Kidney (tissue), 14 donors: ENCODE data around the gene PKHD1. TPM values are rescaled to one million over a fixed set of nuclear protein-coding genes. Genes with fewer than 3 reads are reported as not detected.

ENCODE experiments used
- DNase-seq, 5 donors: peaks; one replicate each; pipeline ENCODE4 v3.0.0-alpha.2; 2013 to 2020
- FAIRE-seq: peaks from 2 replicates; lab custom pipeline; 2012; peaks lifted over from hg19 to GRCh38; lab: Jason Lieb, UNC
- H3K27ac ChIP-seq, 2 donors: one replicate each; pipeline ENCODE4 v1.7.0; 2013; ENCODE audit warnings: low read depth in 2 of 2, low read length in 2 of 2, inconsistent platforms in 1 of 2
- H3K27me3 ChIP-seq: one replicate; pipeline ENCODE4 v1.7.1; 2013; ENCODE audit warnings: low read length, inconsistent platforms; ENCODE audit not compliant: control insufficient read depth, insufficient read depth
- H3K36me3 ChIP-seq, 3 donors: one replicate each; pipeline versions ENCODE4 v1.7.0 to v1.7.1; 2013; ENCODE audit warnings: low read length in 3 of 3, control low read depth in 1 of 3, inconsistent platforms in 1 of 3; ENCODE audit not compliant: insufficient read depth in 3 of 3, control insufficient read depth in 2 of 3
- H3K4me1 ChIP-seq, 3 donors: one replicate each; pipeline versions ENCODE4 v1.7.0 to v1.7.1; 2013; ENCODE audit warnings: low read length in 3 of 3, inconsistent platforms in 1 of 3, low read depth in 1 of 3; ENCODE audit not compliant: control insufficient read depth in 2 of 3, insufficient read depth in 2 of 3
- H3K4me3 ChIP-seq, 3 donors: one replicate each; pipeline versions ENCODE4 v1.7.0 to v1.8.1; 2013; ENCODE audit warnings: low read length in 3 of 3, control low read depth in 1 of 3, inconsistent platforms in 1 of 3
- H3K9ac ChIP-seq, 3 donors: one replicate each; pipeline versions ENCODE4 v1.7.0 to v1.7.1; 2013; ENCODE audit warnings: low read length in 3 of 3, control low read depth in 1 of 3, inconsistent platforms in 1 of 3
- H3K9me3 ChIP-seq, 3 donors: one replicate each; pipeline versions ENCODE4 v1.7.0 to v1.7.1; 2013; ENCODE audit warnings: low read length in 3 of 3, control low read depth in 1 of 3, inconsistent platforms in 1 of 3; ENCODE audit not compliant: control insufficient read depth in 2 of 3, insufficient read depth in 1 of 3
- intact Hi-C: fragments of 100-400 bp; cut with DNase I; formaldehyde crosslinking; loops from one replicate; pipeline ENCODE4 v1.11.1; 2022
- polyA plus RNA-seq: library from polyadenylated mRNA; stranded (reverse); fragments of 350-450 nt; fragmentation: Illumina TruSeq; extraction: RNeasy Lipid Tissue Mini Kit (QIAGEN cat#74804); gene quantifications from one replicate; pipeline ENCODE4 v1.2.3, GENCODE V29; 2014; ENCODE audit warnings: low read depth, low replicate concordance; ENCODE audit not compliant: insufficient read depth
- total RNA-seq: library from RNA; stranded (reverse); fragmentation: NEBNext Ultra II Directional; extraction: Animal tissue kit (Norgen Biotek cat#: 25700); gene quantifications from one replicate; pipeline ENCODE4 v1.2.1, GENCODE V29; 2021
- TF ChIP-seq, protein P1 (sequence below): IDR thresholded peaks from 3 replicates; pipeline ENCODE4 v1.5.1; 2012; ENCODE audit warnings: mild to moderate bottlenecking, moderate library complexity, borderline replicate concordance; ENCODE audit not compliant: insufficient read depth; ENCODE audit errors: extremely low read depth
- donor health status: control.
- donor health status: control.
- donor health status: control.
- donor health status: control.
- donor health status: control.
- donor health status: DM: yes; HTN: yes; CAD: no.
- donor health status: Normal renal cell carcinoma (clear cell type).

Gene PKHD1
- total and polyA plus RNA-seq, 2 donors from 2014 or later, result 6.0 to 77.5 TPM

DNA sequence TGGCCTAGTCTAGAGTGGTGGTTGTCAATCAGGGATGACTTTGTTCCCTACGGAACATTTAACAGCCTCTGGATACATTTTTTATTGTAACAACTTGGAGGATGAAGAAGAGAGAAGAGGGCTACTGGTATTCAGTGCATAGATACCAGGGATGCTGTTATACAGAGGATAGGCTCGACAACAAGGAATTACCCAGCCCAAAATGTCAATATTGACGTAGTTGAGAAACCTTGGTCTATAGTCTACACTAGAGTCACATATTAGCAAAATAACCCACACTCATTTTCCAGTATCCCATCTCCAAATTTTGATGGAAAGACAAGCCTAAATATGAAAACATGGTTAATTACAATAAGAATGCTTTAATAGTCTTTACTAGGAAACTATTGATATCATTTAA is 195.1 kb downstream of the PKHD1 start:
- no peak for FAIRE-seq
- Histone ChIP-seq H3K27me3 (no peaks in the 10 kb centered on the region), H3K36me3 (peaks cover 0 to 8% (median 4%) of the 10 kb centered on the region in 3 donors), H3K27ac (no peak overlapping the region), H3K4me1 (no peaks in the 10 kb centered on the region), H3K4me3 (no peak overlapping the region), H3K9me3 (no peaks in the 10 kb centered on the region), H3K9ac (no peak overlapping the region)
- intact Hi-C loops, result no loop called here
- TF ChIP-seq, protein P1, sequence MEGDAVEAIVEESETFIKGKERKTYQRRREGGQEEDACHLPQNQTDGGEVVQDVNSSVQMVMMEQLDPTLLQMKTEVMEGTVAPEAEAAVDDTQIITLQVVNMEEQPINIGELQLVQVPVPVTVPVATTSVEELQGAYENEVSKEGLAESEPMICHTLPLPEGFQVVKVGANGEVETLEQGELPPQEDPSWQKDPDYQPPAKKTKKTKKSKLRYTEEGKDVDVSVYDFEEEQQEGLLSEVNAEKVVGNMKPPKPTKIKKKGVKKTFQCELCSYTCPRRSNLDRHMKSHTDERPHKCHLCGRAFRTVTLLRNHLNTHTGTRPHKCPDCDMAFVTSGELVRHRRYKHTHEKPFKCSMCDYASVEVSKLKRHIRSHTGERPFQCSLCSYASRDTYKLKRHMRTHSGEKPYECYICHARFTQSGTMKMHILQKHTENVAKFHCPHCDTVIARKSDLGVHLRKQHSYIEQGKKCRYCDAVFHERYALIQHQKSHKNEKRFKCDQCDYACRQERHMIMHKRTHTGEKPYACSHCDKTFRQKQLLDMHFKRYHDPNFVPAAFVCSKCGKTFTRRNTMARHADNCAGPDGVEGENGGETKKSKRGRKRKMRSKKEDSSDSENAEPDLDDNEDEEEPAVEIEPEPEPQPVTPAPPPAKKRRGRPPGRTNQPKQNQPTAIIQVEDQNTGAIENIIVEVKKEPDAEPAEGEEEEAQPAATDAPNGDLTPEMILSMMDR, result no peak
- DNase-seq, result no peak

DNA sequence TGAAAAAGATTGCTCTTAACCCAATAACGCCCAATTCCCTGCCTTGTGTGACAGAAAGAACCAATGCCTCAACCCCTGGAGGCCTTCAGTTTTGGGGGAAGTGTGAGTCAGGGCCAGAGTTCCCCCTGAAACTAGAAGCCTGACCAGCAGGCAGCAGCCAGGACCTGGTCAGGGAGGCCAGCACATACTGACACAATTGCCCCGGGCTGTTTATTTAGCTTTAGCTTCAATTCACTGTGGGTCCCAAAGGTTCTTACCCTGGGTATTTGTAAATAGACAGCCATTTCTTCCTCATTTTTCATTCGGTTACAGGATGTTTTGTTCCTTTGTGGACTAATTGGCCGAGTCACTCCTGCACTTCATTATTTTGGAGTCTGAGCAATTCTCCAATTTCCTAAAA is 195.6 kb downstream of the PKHD1 start:
- no peaks in the 10 kb centered on the region for H3K9me3 ChIP-seq
- TF ChIP-seq, protein P1, result no peak
- intact Hi-C loops, result no loop called here
- no peaks in the 10 kb centered on the region for H3K4me1 ChIP-seq
- no peak overlapping the region for H3K4me3 ChIP-seq
- FAIRE-seq (no peak), DNase-seq (no peak)
- no peaks in the 10 kb centered on the region for H3K27me3 ChIP-seq
- H3K9ac ChIP-seq, result no peak overlapping the region
- H3K27ac ChIP-seq, result no peak overlapping the region
- H3K36me3 ChIP-seq, result peaks cover 0 to 8% (median 4%) of the 10 kb centered on the region in 3 donors

DNA sequence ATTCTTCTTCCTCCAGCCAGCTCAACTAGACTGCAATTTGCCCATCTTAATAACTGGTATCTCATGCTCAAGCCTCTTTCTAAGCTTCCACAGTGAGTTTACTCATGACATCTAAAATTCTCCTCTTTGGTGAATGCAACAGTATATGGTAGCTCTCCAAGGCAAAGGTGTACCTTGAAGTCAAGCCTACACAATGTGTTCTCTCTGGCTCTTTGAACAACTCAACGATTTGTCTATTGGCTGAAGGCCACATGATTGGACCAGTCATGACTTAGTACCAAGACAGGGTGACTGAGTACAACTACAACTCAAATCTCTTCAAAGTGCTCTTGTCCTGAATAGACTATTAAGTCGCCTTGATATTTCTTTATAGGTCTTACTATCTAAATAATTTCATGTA is 199.6 kb downstream of the PKHD1 start:
- peaks cover 0 to 23% (median 10%) of the 10 kb centered on the region in 3 donors for H3K36me3 ChIP-seq
- DNase-seq (no peak), FAIRE-seq (no peak)
- TF ChIP-seq, protein P1, result no peak
- no peak overlapping the region for H3K9ac ChIP-seq
- H3K27ac ChIP-seq, result no peak overlapping the region
- H3K4me3 ChIP-seq, result no peak overlapping the region
- H3K9me3 ChIP-seq, result no peaks in the 10 kb centered on the region
- no peaks in the 10 kb centered on the region for H3K27me3 ChIP-seq
- intact Hi-C loops, result no loop called here
- H3K4me1 ChIP-seq, result no peaks in the 10 kb centered on the region

DNA sequence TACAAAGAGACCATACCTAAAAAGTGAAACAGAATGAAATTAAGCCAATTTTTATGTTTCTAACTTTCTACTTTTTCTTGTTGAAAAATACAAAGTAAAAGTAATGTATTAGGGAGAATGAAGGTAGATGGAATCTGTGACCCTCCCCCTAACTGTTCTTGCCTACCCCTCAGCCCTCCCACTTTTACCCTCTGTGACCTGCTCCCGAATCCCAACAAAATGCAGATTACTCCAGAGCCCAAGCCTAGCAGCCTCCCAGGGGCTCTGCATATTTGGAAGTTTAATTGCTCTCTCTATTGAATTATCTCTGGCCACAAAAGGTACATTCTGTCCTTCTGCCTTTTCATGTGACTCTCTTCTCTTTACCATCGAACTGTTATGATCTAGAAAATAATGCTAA is 201.5 kb downstream of the PKHD1 start:
- TF ChIP-seq, protein P1, result no peak
- peaks cover 0 to 23% (median 8%) of the 10 kb centered on the region in 3 donors for H3K36me3 ChIP-seq
- no peak for FAIRE-seq

More for the DNA sequence above, 201.5 kb downstream of the PKHD1 start:
- no peak overlapping the region for H3K9ac ChIP-seq
- no peaks in the 10 kb centered on the region for H3K4me1 ChIP-seq
- H3K27me3 ChIP-seq, result no peaks in the 10 kb centered on the region
- H3K4me3 ChIP-seq, result no peak overlapping the region
- no peak for DNase-seq
- intact Hi-C loops, result no loop called here
- no peaks in the 10 kb centered on the region for H3K9me3 ChIP-seq
- no peak overlapping the region for H3K27ac ChIP-seq
